Keratinocyte (primary cell): Measurements from ENCODE around the gene MSH2. TPM values are rescaled to one million over a fixed set of nuclear protein-coding genes. Genes with fewer than 3 reads are reported as not detected.

Experiments used
- DNase-seq: peaks from one replicate; pipeline ENCODE4 v3.0.0-alpha.2; 2011; ENCODE audit warnings: low read depth, missing footprints, low spot score
- FAIRE-seq: peaks from 2 replicates; lab custom pipeline; 2011; peaks lifted over from hg19 to GRCh38; lab: Jason Lieb, UNC
- H2AFZ ChIP-seq: 2 replicates; pipeline ENCODE4 v1.6.0; 2012; ENCODE audit warnings: low read length, control low read depth, inconsistent platforms; ENCODE audit not compliant: control insufficient read depth
- H3K27ac ChIP-seq: 2 replicates; pipeline ENCODE4 v1.5.1; 2011; ENCODE audit warnings: low read length; ENCODE audit not compliant: control insufficient read depth, insufficient read depth
- H3K27me3 ChIP-seq: 3 replicates; pipeline ENCODE4 v1.6.0; 2011; ENCODE audit warnings: low read length; ENCODE audit not compliant: control insufficient read depth, insufficient read depth; ENCODE audit errors: extremely low read depth
- H3K36me3 ChIP-seq, 2 experiments: 2 replicates in 1 of 2; 3 replicates in 1 of 2; pipeline ENCODE4 v1.5.1; 2011; ENCODE audit warnings: low read length in 2 of 2, mild to moderate bottlenecking in 1 of 2; ENCODE audit not compliant: control insufficient read depth in 2 of 2, insufficient read depth in 2 of 2; ENCODE audit errors: extremely low read depth in 1 of 2
- H3K4me1 ChIP-seq: 3 replicates; pipeline ENCODE4 v1.5.1; 2011; ENCODE audit warnings: low read length; ENCODE audit not compliant: control insufficient read depth, insufficient read depth; ENCODE audit errors: extremely low read depth
- H3K4me2 ChIP-seq: 3 replicates; pipeline ENCODE4 v1.6.0; 2011; ENCODE audit warnings: low read depth, low read length; ENCODE audit not compliant: control insufficient read depth, insufficient read depth; ENCODE audit errors: extremely low read depth
- H3K4me3 ChIP-seq, 3 experiments: fragments of 200-600 bp in 1 of 3; sonication (generic) in 1 of 3; 2 replicates in 2 of 3; 3 replicates in 1 of 3; pipeline ENCODE4 v1.5.1; 2011 to 2016; ENCODE audit warnings: low read length in 3 of 3, mild to moderate bottlenecking in 3 of 3, control low read depth in 2 of 3, inconsistent platforms in 1 of 3, low read depth in 1 of 3, mixed read lengths in 1 of 3, mixed run types in 1 of 3, moderate library complexity in 1 of 3; ENCODE audit not compliant: control insufficient read depth in 2 of 3, insufficient read depth in 2 of 3; ENCODE audit errors: extremely low read depth in 1 of 3
- H3K79me2 ChIP-seq: 2 replicates; pipeline ENCODE4 v1.6.0; 2012; ENCODE audit warnings: low read length; ENCODE audit not compliant: control insufficient read depth, insufficient read depth
- H3K9ac ChIP-seq: 3 replicates; pipeline ENCODE4 v1.6.0; 2011; ENCODE audit warnings: low read length; ENCODE audit not compliant: control insufficient read depth, insufficient read depth; ENCODE audit errors: extremely low read depth
- H3K9me1 ChIP-seq: 3 replicates; pipeline ENCODE4 v1.6.0; 2011; ENCODE audit warnings: low read length; ENCODE audit not compliant: control insufficient read depth, insufficient read depth; ENCODE audit errors: extremely low read depth
- H3K9me3 ChIP-seq: 2 replicates; pipeline ENCODE4 v1.5.1; 2012; ENCODE audit warnings: low read depth, low read length; ENCODE audit not compliant: control insufficient read depth
- H4K20me1 ChIP-seq: 3 replicates; pipeline ENCODE4 v1.6.0; 2011; ENCODE audit warnings: low read length; ENCODE audit not compliant: control insufficient read depth, insufficient read depth; ENCODE audit errors: extremely low read depth
- EZH2 ChIP-seq: IDR thresholded peaks from one replicate; pipeline ENCODE4 v1.6.1; 2012; ENCODE audit warnings: inconsistent platforms, mild to moderate bottlenecking, low read length, moderate library complexity
- dilution Hi-C: fragments of 300-500 bp; cut with MboI; formaldehyde crosslinking; loops from one replicate; pipeline ENCODE4 v1.7.0; 2020; ENCODE audit warnings: low sequenced_read_pairs; ENCODE audit not compliant: extremely low pct_ligation_motif_present
- polyA plus RNA-seq, 5 experiments: library from polyadenylated mRNA; depleted of rRNA in 3 of 5; stranded (reverse) in 3 of 5; stranded (forward) in 1 of 5; unstranded in 1 of 5; fragments of >200 nt; gene quantifications; 1 replicate in 1 of 5; 2 replicates in 3 of 5; 3 replicates in 1 of 5; pipeline versions ENCODE4 v1.2.1 to v1.2.3, GENCODE V29; 2011 to 2012; ENCODE audit warnings: missing spikeins in 2 of 5, low read depth in 1 of 5, low replicate concordance in 1 of 5
- TF ChIP-seq, protein P1 (sequence below), 3 experiments: IDR thresholded peaks in 1 of 3; conservative IDR thresholded peaks in 1 of 3; optimal IDR thresholded peaks in 1 of 3; 2 replicates in 2 of 3; 3 replicates in 1 of 3; pipeline versions ENCODE3 to v1.5.1; 2011; ENCODE audit warnings: low read length in 3 of 3, mild to moderate bottlenecking in 3 of 3, moderate library complexity in 2 of 3, control low read depth in 1 of 3, inconsistent platforms in 1 of 3; ENCODE audit not compliant: insufficient read depth in 2 of 3; ENCODE audit errors: extremely low read depth in 1 of 3

Gene MSH2
- polyA plus RNA-seq, 1 donor (not counting 4 experiments of a cell fraction or from before 2014, with no cell fraction given): 16.8 TPM

DNA sequence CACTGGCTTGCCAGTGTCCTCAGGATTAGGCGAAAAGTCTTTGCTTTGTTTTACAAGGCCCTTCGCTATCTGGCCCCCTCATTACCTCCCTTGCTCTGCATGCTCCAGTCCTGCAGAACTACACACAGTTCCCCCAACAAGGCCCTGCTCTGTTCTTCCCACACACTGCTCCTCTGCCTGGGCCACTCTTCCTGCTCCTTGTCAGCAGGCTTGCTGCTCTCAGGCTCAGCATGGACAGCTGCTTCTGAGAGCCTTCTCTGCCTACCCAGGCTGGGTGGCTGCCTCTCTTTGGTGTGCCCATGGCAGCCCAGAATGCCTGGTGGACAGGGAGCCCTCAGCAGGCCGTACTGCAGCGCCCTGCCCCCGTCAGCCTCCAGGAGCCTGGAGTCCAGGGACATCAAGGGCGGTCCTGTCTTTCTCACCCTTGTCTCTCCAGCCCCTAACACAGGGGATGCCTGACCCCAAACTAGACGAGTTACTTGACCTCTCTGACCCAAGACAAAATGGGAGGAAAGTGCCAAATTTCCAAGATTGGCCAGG, 111.1 kb downstream of the MSH2 start:
- Histone ChIP-seq H3K9ac (no peak overlapping the region), H3K36me3 (no peaks in the 10 kb centered on the region), H4K20me1 (no peaks in the 10 kb centered on the region), H3K27me3 (peaks cover 4% of the 10 kb centered on the region), H3K4me1 (no peaks in the 10 kb centered on the region), H3K79me2 (no peaks in the 10 kb centered on the region), H3K27ac (no peak overlapping the region), H3K9me3 (no peaks in the 10 kb centered on the region), H2AFZ (no peak overlapping the region), H3K4me2 (no peak overlapping the region), H3K4me3 (no peak overlapping the region), H3K9me1 (no peaks in the 10 kb centered on the region)
- TF ChIP-seq EZH2: no peak
- TF ChIP-seq, protein P1, sequence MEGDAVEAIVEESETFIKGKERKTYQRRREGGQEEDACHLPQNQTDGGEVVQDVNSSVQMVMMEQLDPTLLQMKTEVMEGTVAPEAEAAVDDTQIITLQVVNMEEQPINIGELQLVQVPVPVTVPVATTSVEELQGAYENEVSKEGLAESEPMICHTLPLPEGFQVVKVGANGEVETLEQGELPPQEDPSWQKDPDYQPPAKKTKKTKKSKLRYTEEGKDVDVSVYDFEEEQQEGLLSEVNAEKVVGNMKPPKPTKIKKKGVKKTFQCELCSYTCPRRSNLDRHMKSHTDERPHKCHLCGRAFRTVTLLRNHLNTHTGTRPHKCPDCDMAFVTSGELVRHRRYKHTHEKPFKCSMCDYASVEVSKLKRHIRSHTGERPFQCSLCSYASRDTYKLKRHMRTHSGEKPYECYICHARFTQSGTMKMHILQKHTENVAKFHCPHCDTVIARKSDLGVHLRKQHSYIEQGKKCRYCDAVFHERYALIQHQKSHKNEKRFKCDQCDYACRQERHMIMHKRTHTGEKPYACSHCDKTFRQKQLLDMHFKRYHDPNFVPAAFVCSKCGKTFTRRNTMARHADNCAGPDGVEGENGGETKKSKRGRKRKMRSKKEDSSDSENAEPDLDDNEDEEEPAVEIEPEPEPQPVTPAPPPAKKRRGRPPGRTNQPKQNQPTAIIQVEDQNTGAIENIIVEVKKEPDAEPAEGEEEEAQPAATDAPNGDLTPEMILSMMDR (optimal IDR thresholded peaks at IDR 0.05 in 1 of 3, IDR thresholded peaks at IDR 0.05 in 1 of 3, conservative IDR thresholded peaks at IDR 0.05 in 1 of 3; ENCODE audit: extremely low read depth in 1 of 3, insufficient read depth in 2 of 3, low read length in 3 of 3): no peak
- dilution Hi-C loops: no loop called here
- FAIRE-seq (no peak), DNase-seq (no peak)

GRCh38 chr2:47516360-47517104, 113.6 kb downstream of the MSH2 start:
- Histone ChIP-seq H3K4me1 (no peaks in the 10 kb centered on the region), H3K4me3 (no peak overlapping the region), H3K79me2 (no peaks in the 10 kb centered on the region), H3K9me1 (no peaks in the 10 kb centered on the region), H4K20me1 (no peaks in the 10 kb centered on the region), H2AFZ (no peak overlapping the region), H3K27me3 (peaks cover 13% of the 10 kb centered on the region), H3K9ac (no peak overlapping the region), H3K36me3 (no peaks in the 10 kb centered on the region), H3K27ac (no peak overlapping the region), H3K4me2 (no peak overlapping the region), H3K9me3 (no peaks in the 10 kb centered on the region)
- DNase-seq (no peak), FAIRE-seq (no peak)
- no peak for TF ChIP-seq EZH2
- TF ChIP-seq, protein P1 (optimal IDR thresholded peaks at IDR 0.05 in 1 of 3, IDR thresholded peaks at IDR 0.05 in 1 of 3, conservative IDR thresholded peaks at IDR 0.05 in 1 of 3; ENCODE audit: extremely low read depth in 1 of 3, insufficient read depth in 2 of 3, low read length in 3 of 3): no peak
- dilution Hi-C loops: no loop called here
